HG03469 (cell line): ENCODE measurements around the gene ATRIP.
"Not testable (repeated sequence)": the region's sequence is repeated elsewhere in the genome, so short reads cannot be mapped to it uniquely, and the experiment has no call there.

Experiments used
- ATAC-seq: cut with Tn5 transposase; IDR thresholded peaks from one replicate; pipeline ENCODE4 v1.9.1; 2021; ENCODE audit warnings: mild to moderate bottlenecking, moderate library complexity, moderate number of reproducible peaks; ENCODE audit not compliant: unreplicated experiment

Gene ATRIP

GRCh38 chr3:48435774-48436476 is 10.6 kb upstream of the ATRIP start:
- ATAC-seq = no peak

- no peak for ATAC-seq
Observed at GRCh38 chr3:48436477-48436787, 10.1 kb upstream of the ATRIP start.

GRCh38 chr3:48436855-48437254 is 9.7 kb upstream of the ATRIP start:
- no peak for ATAC-seq

GRCh38 chr3:48437812-48438211 is 8.7 kb upstream of the ATRIP start:
- no peak for ATAC-seq

GRCh38 chr3:48439820-48440589 is 6.5 kb upstream of the ATRIP start, which contains the start of the genes CCDC51 and TMA7:
Gene CCDC51 (minus strand): TSS chr3:48440119. CDS start chr3:48435128, 4,991 bp downstream.
Gene TMA7 (plus strand): TSS chr3:48440257. CDS start chr3:48440297, 40 bp downstream.
- ATAC-seq = peak; percentile 86

GRCh38 chr3:48440590-48440958 is 6.0 kb upstream of the ATRIP start:
- ATAC-seq = no peak

- no peak for ATAC-seq
Observed at GRCh38 chr3:48441940-48442339, 4.6 kb upstream of the ATRIP start.

- ATAC-seq = no peak
Observed at GRCh38 chr3:48445277-48445882, 1.2 kb upstream of the ATRIP start.

GRCh38 chr3:48446043-48446424 is 503 bp upstream of the ATRIP start:
- no peak for ATAC-seq

GRCh38 chr3:48451270-48451669 is 4.7 kb downstream of the ATRIP start:
- no peak for ATAC-seq

- no peak for ATAC-seq
Observed at GRCh38 chr3:48456456-48456855, 9.9 kb downstream of the ATRIP start.

GRCh38 chr3:48459331-48459730 is 12.8 kb downstream of the ATRIP start:
- no peak for ATAC-seq

- no peak for ATAC-seq
Observed at GRCh38 chr3:48459773-48460516, 13.4 kb downstream of the ATRIP start.

GRCh38 chr3:48460517-48460902 is 14.0 kb downstream of the ATRIP start:
- ATAC-seq = no peak

- not testable (repeated sequence) for ATAC-seq
Observed at GRCh38 chr3:48461767-48462166, 15.2 kb downstream of the ATRIP start.

- ATAC-seq = no peak
Observed at GRCh38 chr3:48463703-48464102, 17.2 kb downstream of the ATRIP start.

GRCh38 chr3:48464713-48465221 is 18.2 kb downstream of the ATRIP start:
- no peak for ATAC-seq

GRCh38 chr3:48465237-48465530 is 18.6 kb downstream of the ATRIP start:
- ATAC-seq = no peak

- ATAC-seq = peak; percentile 35
Observed at GRCh38 chr3:48465531-48466378, 19.2 kb downstream of the ATRIP start.

GRCh38 chr3:48466386-48467109 is 20.0 kb downstream of the ATRIP start:
- ATAC-seq = no peak
